Progenitor cell of endocrine pancreas (in vitro differentiated cells): ENCODE results near the gene MIOS. TPM values are rescaled to one million over a fixed set of nuclear protein-coding genes. Genes with fewer than 3 reads are reported as not detected.

Experiments
- DNase-seq: peaks from one replicate; pipeline ENCODE4 v3.0.0; 2021; ENCODE audit warnings: low spot score; ENCODE audit not compliant: unreplicated experiment
- H3K27ac Mint-ChIP-seq: 2 replicates; pipeline ENCODE4 v1.8.0; 2021; ENCODE audit warnings: mild to moderate bottlenecking, moderate library complexity, mixed read lengths
- H3K27me3 Mint-ChIP-seq: 2 replicates; pipeline ENCODE4 v1.8.0; 2021; ENCODE audit warnings: mixed read lengths
- H3K36me3 Mint-ChIP-seq: 2 replicates; pipeline ENCODE4 v1.8.0; 2022; ENCODE audit warnings: mixed read lengths; ENCODE audit not compliant: insufficient read depth
- H3K4me1 Mint-ChIP-seq: 2 replicates; pipeline ENCODE4 v1.8.0; 2021; ENCODE audit warnings: low read depth, mixed read lengths
- H3K4me3 Mint-ChIP-seq: 2 replicates; pipeline ENCODE4 v1.8.0; 2021; ENCODE audit warnings: low read depth, mild to moderate bottlenecking, moderate library complexity, mixed read lengths
- H3K9me3 Mint-ChIP-seq: 2 replicates; pipeline ENCODE4 v1.8.0; 2021; ENCODE audit warnings: low read depth, mixed read lengths
- total RNA-seq: library from RNA; stranded (reverse); gene quantifications from 2 replicates; pipeline ENCODE4 v1.2.1, GENCODE V29; 2021
- TF ChIP-seq, protein P1 (sequence below): fragments of 200-600 bp; sonication (generic); IDR thresholded peaks from one replicate; pipeline ENCODE4 v1.5.0; 2021; ENCODE audit warnings: antibody characterized with exemption, mild to moderate bottlenecking; ENCODE audit not compliant: unreplicated experiment

Gene MIOS
- total RNA-seq, 1 donor from 2014 or later = 62.0 TPM

- Mint-ChIP-seq H3K36me3 (peaks cover 30% of the 10 kb centered on the region), H3K27me3 (no peaks in the 10 kb centered on the region), H3K27ac (no peak overlapping the region), H3K4me1 (peaks cover 32% of the 10 kb centered on the region), H3K9me3 (peaks cover 16% of the 10 kb centered on the region), H3K4me3 (no peak overlapping the region)
- DNase-seq = no peak
- TF ChIP-seq, protein P1, sequence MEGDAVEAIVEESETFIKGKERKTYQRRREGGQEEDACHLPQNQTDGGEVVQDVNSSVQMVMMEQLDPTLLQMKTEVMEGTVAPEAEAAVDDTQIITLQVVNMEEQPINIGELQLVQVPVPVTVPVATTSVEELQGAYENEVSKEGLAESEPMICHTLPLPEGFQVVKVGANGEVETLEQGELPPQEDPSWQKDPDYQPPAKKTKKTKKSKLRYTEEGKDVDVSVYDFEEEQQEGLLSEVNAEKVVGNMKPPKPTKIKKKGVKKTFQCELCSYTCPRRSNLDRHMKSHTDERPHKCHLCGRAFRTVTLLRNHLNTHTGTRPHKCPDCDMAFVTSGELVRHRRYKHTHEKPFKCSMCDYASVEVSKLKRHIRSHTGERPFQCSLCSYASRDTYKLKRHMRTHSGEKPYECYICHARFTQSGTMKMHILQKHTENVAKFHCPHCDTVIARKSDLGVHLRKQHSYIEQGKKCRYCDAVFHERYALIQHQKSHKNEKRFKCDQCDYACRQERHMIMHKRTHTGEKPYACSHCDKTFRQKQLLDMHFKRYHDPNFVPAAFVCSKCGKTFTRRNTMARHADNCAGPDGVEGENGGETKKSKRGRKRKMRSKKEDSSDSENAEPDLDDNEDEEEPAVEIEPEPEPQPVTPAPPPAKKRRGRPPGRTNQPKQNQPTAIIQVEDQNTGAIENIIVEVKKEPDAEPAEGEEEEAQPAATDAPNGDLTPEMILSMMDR = no peak
Observed at GRCh38 chr7:7565746-7566650, 686 bp upstream of the MIOS start.

GRCh38 chr7:7567898-7568531 is 1.3 kb downstream of the MIOS start:
- TF ChIP-seq, protein P1 = no peak
- Mint-ChIP-seq H3K4me1 (peaks cover 28% of the 10 kb centered on the region), H3K36me3 (peaks cover 29% of the 10 kb centered on the region), H3K27ac (peak overlapping the region; percentile 92), H3K27me3 (no peaks in the 10 kb centered on the region), H3K9me3 (peaks cover 16% of the 10 kb centered on the region), H3K4me3 (peak overlapping the region; percentile 83)
- no peak for DNase-seq

GRCh38 chr7:7568553-7568952 is 1.9 kb downstream of the MIOS start:
- peaks cover 34% of the 10 kb centered on the region for H3K36me3 Mint-ChIP-seq
- TF ChIP-seq, protein P1 = no peak
- peaks cover 16% of the 10 kb centered on the region for H3K9me3 Mint-ChIP-seq
- H3K27ac Mint-ChIP-seq = no peak overlapping the region
- no peaks in the 10 kb centered on the region for H3K27me3 Mint-ChIP-seq
- no peak for DNase-seq
- peak overlapping the region; percentile 83 for H3K4me3 Mint-ChIP-seq
- peaks cover 23% of the 10 kb centered on the region for H3K4me1 Mint-ChIP-seq

GRCh38 chr7:7569081-7569527 is 2.4 kb downstream of the MIOS start:
- no peak for DNase-seq
- no peaks in the 10 kb centered on the region for H3K27me3 Mint-ChIP-seq
- TF ChIP-seq, protein P1 = no peak
- H3K9me3 Mint-ChIP-seq = peaks cover 16% of the 10 kb centered on the region
- no peak overlapping the region for H3K27ac Mint-ChIP-seq
- peak overlapping the region; percentile 83 for H3K4me3 Mint-ChIP-seq
- peaks cover 40% of the 10 kb centered on the region for H3K36me3 Mint-ChIP-seq
- peaks cover 22% of the 10 kb centered on the region for H3K4me1 Mint-ChIP-seq

DNA sequence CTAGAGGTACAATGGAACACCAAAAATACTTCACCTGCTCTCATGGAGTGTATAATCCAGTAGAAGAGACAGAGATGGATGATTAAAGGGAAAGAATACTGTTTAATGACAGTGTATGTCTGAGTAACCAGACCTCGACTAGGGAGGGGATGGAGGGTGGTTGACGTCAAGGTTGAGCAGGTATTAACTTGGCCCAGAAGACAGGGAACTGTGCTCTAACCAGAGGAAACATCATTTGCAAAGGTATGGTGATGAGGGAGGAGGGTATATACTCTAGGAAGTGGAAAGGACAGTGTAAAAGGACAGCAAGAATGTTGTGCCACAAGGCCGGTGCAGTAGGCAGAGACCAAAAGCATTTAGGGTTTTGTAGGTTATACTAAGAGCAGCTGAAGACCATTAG is 2.9 kb downstream of the MIOS start:
- DNase-seq = no peak
- Mint-ChIP-seq H3K4me3 (no peak overlapping the region), H3K9me3 (peaks cover 16% of the 10 kb centered on the region), H3K27me3 (no peaks in the 10 kb centered on the region), H3K36me3 (peaks cover 41% of the 10 kb centered on the region), H3K27ac (no peak overlapping the region), H3K4me1 (peaks cover 22% of the 10 kb centered on the region)
- TF ChIP-seq, protein P1 = no peak
